B cell (primary cell): Measurements from ENCODE around the gene LTB4R. TPM values are rescaled to one million over a fixed set of nuclear protein-coding genes. Genes with fewer than 3 reads are reported as not detected.

Source experiments
- ATAC-seq: fragments of 200-7000 bp; cut with Tn5 transposase; one replicate; pipeline ENCODE4 v1.10.0; 2021; ENCODE audit warnings: low read depth, mild to moderate bottlenecking, moderate number of reproducible peaks, moderate library complexity
- CTCF ChIA-PET: fragments of 350-600 bp; sonication (Branson Sonifier 250); formaldehyde crosslinking; loops from one replicate; lab custom pipeline; 2021; ENCODE audit warnings: antibody characterized with exemption, inconsistent platforms; lab: Charles Lee
- POLR2A ChIA-PET: fragments of 350-600 bp; sonication (Branson Sonifier 250); formaldehyde crosslinking; loops from one replicate; lab custom pipeline; 2021; ENCODE audit warnings: antibody characterized with exemption; lab: Charles Lee
- DNase-seq: peaks from one replicate; pipeline ENCODE4 v3.0.0; 2013
- H2AFZ ChIP-seq: 2 replicates; pipeline ENCODE4 v1.6.1; 2012; ENCODE audit warnings: mild to moderate bottlenecking, low read depth, low read length; ENCODE audit not compliant: insufficient read depth, poor library complexity, severe bottlenecking
- H3K27ac ChIP-seq, 2 donors: 1 replicate in 1 of 2; 2 replicates in 1 of 2; pipeline ENCODE4 v1.5.1; 2012 to 2013; ENCODE audit warnings: low read length in 2 of 2, mild to moderate bottlenecking in 2 of 2, moderate library complexity in 1 of 2
- H3K27me3 ChIP-seq, 4 experiments: fragments of 200-600 bp in 1 of 4; sonication (generic) in 1 of 4; replicated peaks in 1 of 4; 1 replicate in 2 of 4; 2 replicates in 2 of 4; pipeline versions ENCODE4 v1.6.1 to v1.7.0; 2013 to 2016; ENCODE audit warnings: low read length in 3 of 4, mild to moderate bottlenecking in 2 of 4, mixed read lengths in 1 of 4, moderate library complexity in 1 of 4; ENCODE audit not compliant: insufficient read depth in 4 of 4, control insufficient read depth in 3 of 4; ENCODE audit errors: control extremely low read depth in 1 of 4
- H3K36me3 ChIP-seq, 2 experiments: replicated peaks in 1 of 2; 1 replicate in 1 of 2; 2 replicates in 1 of 2; pipeline versions ENCODE4 v1.6.1 to v1.7.1; 2013; ENCODE audit warnings: low read length in 1 of 2; ENCODE audit not compliant: insufficient read depth in 2 of 2, control insufficient read depth in 1 of 2; ENCODE audit errors: control extremely low read depth in 1 of 2, extremely low read depth in 1 of 2
- H3K4me1 ChIP-seq, 2 donors: fragments of 200-600 bp in 1 of 2; sonication (generic) in 1 of 2; 1 replicate in 1 of 2; 2 replicates in 1 of 2; pipeline versions ENCODE4 v1.5.1 to v1.6.1; 2013 to 2017; ENCODE audit warnings: low read length in 2 of 2; ENCODE audit not compliant: control insufficient read depth in 2 of 2, insufficient read depth in 2 of 2
- H3K4me2 ChIP-seq: replicated peaks from 2 replicates; pipeline ENCODE3; 2012; ENCODE audit warnings: mild to moderate bottlenecking, low read depth, low read length; ENCODE audit not compliant: poor library complexity, severe bottlenecking
- H3K4me3 ChIP-seq, 5 experiments: fragments of 200-600 bp in 1 of 5; sonication (generic) in 1 of 5; 1 replicate in 3 of 5; 2 replicates in 2 of 5; pipeline versions ENCODE4 v1.5.1 to v1.7.0; 2011 to 2016; ENCODE audit warnings: low read length in 4 of 5, mild to moderate bottlenecking in 4 of 5, low read depth in 2 of 5, control low read depth in 1 of 5, moderate library complexity in 1 of 5; ENCODE audit not compliant: insufficient read depth in 1 of 5; ENCODE audit errors: control extremely low read depth in 1 of 5, extremely low read depth in 1 of 5
- H3K79me2 ChIP-seq: fragments of 200-600 bp; sonication (generic); one replicate; pipeline ENCODE4 v1.6.0; 2016; ENCODE audit warnings: low read length; ENCODE audit not compliant: control insufficient read depth, insufficient read depth
- H3K9ac ChIP-seq: fragments of 200-600 bp; sonication (generic); 2 replicates; pipeline ENCODE4 v1.6.1; 2017; ENCODE audit warnings: mild to moderate bottlenecking, low read length, moderate library complexity
- H3K9me3 ChIP-seq, 3 donors: one replicate each; pipeline versions ENCODE4 v1.6.1 to v1.7.1; 2013; ENCODE audit warnings: low read length in 2 of 3; ENCODE audit not compliant: control insufficient read depth in 2 of 3, insufficient read depth in 1 of 3; ENCODE audit errors: control extremely low read depth in 1 of 3
- H4K20me1 ChIP-seq: 2 replicates; pipeline ENCODE4 v1.6.0; 2012; ENCODE audit warnings: mild to moderate bottlenecking, low read length; ENCODE audit not compliant: insufficient read depth, control insufficient read depth, poor library complexity, severe bottlenecking
- H3K27ac Mint-ChIP-seq: one replicate; pipeline ENCODE4 v1.8.0; 2021; ENCODE audit warnings: mixed read lengths
- H3K27me3 Mint-ChIP-seq: one replicate; pipeline ENCODE4 v1.8.0; 2021; ENCODE audit warnings: mixed read lengths
- H3K4me1 Mint-ChIP-seq: one replicate; pipeline ENCODE4 v1.8.0; 2021; ENCODE audit warnings: mixed read lengths
- H3K4me3 Mint-ChIP-seq: one replicate; pipeline ENCODE4 v1.8.0; 2021; ENCODE audit warnings: mixed read lengths
- H3K9me3 Mint-ChIP-seq: one replicate; pipeline ENCODE4 v1.8.0; 2022; ENCODE audit warnings: mixed read lengths; ENCODE audit not compliant: insufficient read depth
- EZH2 ChIP-seq: IDR thresholded peaks from 2 replicates; pipeline ENCODE4 v1.6.1; 2012; ENCODE audit warnings: borderline replicate concordance, low read depth, mild to moderate bottlenecking, moderate library complexity, low read length; ENCODE audit not compliant: insufficient read depth, poor library complexity, severe bottlenecking
- WGBS: methylation state at CpG from one replicate; pipeline ENCODE4 v1.1.5; 2013; ENCODE audit warnings: missing lambda C conversion rate; ENCODE audit not compliant: insufficient coverage; 5-methylcytosine and 5-hydroxymethylcytosine counted together
- intact Hi-C: fragments of 100-400 bp; cut with micrococcal nuclease; formaldehyde crosslinking; loops from one replicate; pipeline ENCODE4 v1.10.0; 2022
- polyA plus RNA-seq: library from polyadenylated mRNA; depleted of rRNA; stranded (reverse); fragments of >200 nt; gene quantifications from 2 replicates; pipeline ENCODE4 v1.2.3, GENCODE V29; 2012
- total RNA-seq, 2 donors: library from RNA; stranded (reverse); fragments of 120-200 nt in 1 of 2; gene quantifications; 1 replicate in 1 of 2; 2 replicates in 1 of 2; pipeline versions ENCODE4 v1.2.3 to v1.2.4, GENCODE V29; 2013 to 2022
- TF ChIP-seq, protein P1 (sequence below): fragments of 200-600 bp; IDR thresholded peaks from one replicate; pipeline ENCODE4 v1.8.0; 2022; ENCODE audit warnings: antibody characterized with exemption, mild to moderate bottlenecking

LTB4R gene
- total and polyA plus RNA-seq, 2 donors (not counting 1 experiment from before 2014, with no cell fraction given): 8.8 to 19.1 TPM

GRCh38 chr14:24323341-24323740 lies 12.0 kb downstream of the LTB4R start:
- ATAC-seq (no peak), DNase-seq (no peak)
- Histone ChIP-seq H3K27ac (no peak overlapping the region), H3K9me3 (no peaks in the 10 kb centered on the region), H3K9ac (no peak overlapping the region), H3K4me1 (peaks cover 5 to 9% of the 10 kb centered on the region in 2 donors), H4K20me1 (no peaks in the 10 kb centered on the region), H2AFZ (no peak overlapping the region), H3K4me2 (no peak overlapping the region), H3K4me3 (no peak overlapping the region), H3K27me3 (peaks cover 0 to 6% (median 0%) of the 10 kb centered on the region in 4 experiments), H3K79me2 (no peaks in the 10 kb centered on the region), H3K36me3 (no peaks in the 10 kb centered on the region)
- CTCF ChIA-PET: interaction anchor here (1.4 to 9.1 kb wide), 4 partner anchors 10 to 108 kb away, joined by 5 to 65 read pairs (median 10); partner anchors contain the start of genes CIDEB, LTB4R and LTB4R2
- peaks cover 9% of the 10 kb centered on the region for H3K4me1 Mint-ChIP-seq
- TF ChIP-seq, protein P1, sequence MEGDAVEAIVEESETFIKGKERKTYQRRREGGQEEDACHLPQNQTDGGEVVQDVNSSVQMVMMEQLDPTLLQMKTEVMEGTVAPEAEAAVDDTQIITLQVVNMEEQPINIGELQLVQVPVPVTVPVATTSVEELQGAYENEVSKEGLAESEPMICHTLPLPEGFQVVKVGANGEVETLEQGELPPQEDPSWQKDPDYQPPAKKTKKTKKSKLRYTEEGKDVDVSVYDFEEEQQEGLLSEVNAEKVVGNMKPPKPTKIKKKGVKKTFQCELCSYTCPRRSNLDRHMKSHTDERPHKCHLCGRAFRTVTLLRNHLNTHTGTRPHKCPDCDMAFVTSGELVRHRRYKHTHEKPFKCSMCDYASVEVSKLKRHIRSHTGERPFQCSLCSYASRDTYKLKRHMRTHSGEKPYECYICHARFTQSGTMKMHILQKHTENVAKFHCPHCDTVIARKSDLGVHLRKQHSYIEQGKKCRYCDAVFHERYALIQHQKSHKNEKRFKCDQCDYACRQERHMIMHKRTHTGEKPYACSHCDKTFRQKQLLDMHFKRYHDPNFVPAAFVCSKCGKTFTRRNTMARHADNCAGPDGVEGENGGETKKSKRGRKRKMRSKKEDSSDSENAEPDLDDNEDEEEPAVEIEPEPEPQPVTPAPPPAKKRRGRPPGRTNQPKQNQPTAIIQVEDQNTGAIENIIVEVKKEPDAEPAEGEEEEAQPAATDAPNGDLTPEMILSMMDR: no peak
- TF ChIP-seq EZH2: no peak
- no peaks in the 10 kb centered on the region for H3K9me3 Mint-ChIP-seq
- intact Hi-C loops: no loop called here
- H3K27ac Mint-ChIP-seq: no peak overlapping the region
- H3K27me3 Mint-ChIP-seq: peaks cover 11% of the 10 kb centered on the region
- POLR2A ChIA-PET: no interaction called here
- 88% methylated on average over 3 of the region's 3 CpGs for WGBS
- no peak overlapping the region for H3K4me3 Mint-ChIP-seq

DNA sequence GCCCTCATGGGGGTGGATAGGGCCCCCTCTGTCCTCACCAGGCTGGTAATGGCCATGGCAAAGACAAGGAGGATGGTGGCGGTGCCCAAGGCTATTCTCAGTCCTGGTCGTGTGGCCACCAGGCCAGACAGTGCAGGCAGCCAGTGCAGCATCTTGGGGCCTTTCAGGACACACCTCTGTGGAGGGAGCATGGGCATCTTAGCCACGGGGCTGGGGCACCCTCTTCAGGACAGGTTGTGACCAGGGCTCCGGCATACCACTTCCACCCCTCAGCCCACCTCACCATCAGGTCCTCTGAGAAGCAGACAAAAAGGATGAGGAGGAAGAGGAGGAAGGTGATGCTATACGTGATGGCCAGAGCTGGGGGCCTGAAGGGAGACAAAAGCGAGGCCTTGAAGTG lies 12.7 kb downstream of the LTB4R start:
- TF ChIP-seq, protein P1: no peak
- TF ChIP-seq EZH2: no peak
- no peak overlapping the region for H3K27ac Mint-ChIP-seq
- CTCF ChIA-PET: interaction anchor here (0.6 to 9.1 kb wide), 6 partner anchors 13 to 113 kb away, joined by 3 to 65 read pairs (median 8); partner anchors contain the start of genes CIDEB, LTB4R and LTB4R2

More for the DNA sequence above, 12.7 kb downstream of the LTB4R start:
- H3K27me3 ChIP-seq: peaks cover 0 to 3% (median 0%) of the 10 kb centered on the region in 4 experiments
- H3K4me2 ChIP-seq: no peak overlapping the region
- H3K27ac ChIP-seq: no peak overlapping the region
- H3K27me3 Mint-ChIP-seq: peaks cover 11% of the 10 kb centered on the region
- H4K20me1 ChIP-seq: no peaks in the 10 kb centered on the region
- intact Hi-C loops: no loop called here
- ATAC-seq (no peak), DNase-seq (no peak)
- peaks cover 13% of the 10 kb centered on the region for H3K4me1 Mint-ChIP-seq
- H3K9me3 ChIP-seq: no peaks in the 10 kb centered on the region
- H2AFZ ChIP-seq: no peak overlapping the region
- no peak overlapping the region for H3K4me3 ChIP-seq
- H3K36me3 ChIP-seq: no peaks in the 10 kb centered on the region
- POLR2A ChIA-PET: no interaction called here
- H3K79me2 ChIP-seq: no peaks in the 10 kb centered on the region
- WGBS: 94% methylated on average over 4 of the region's 6 CpGs
- H3K9me3 Mint-ChIP-seq: no peaks in the 10 kb centered on the region
- H3K9ac ChIP-seq: no peak overlapping the region
- peaks cover 5 to 9% of the 10 kb centered on the region in 2 donors for H3K4me1 ChIP-seq
- no peak overlapping the region for H3K4me3 Mint-ChIP-seq
